Muscle of leg (tissue), 11 donors: Measurements from ENCODE around the gene ZBED2. TPM values are rescaled to one million over a fixed set of nuclear protein-coding genes. Genes with fewer than 3 reads are reported as not detected.

Experiments
- DNase-seq: peaks from one replicate; pipeline ENCODE4 v3.0.0; 2013
- H3K27ac ChIP-seq: one replicate; pipeline ENCODE4 v1.5.1; 2013; ENCODE audit warnings: mild to moderate bottlenecking, low read length, control low read depth
- H3K27me3 ChIP-seq: one replicate; pipeline ENCODE4 v1.6.1; 2013; ENCODE audit warnings: low read length; ENCODE audit not compliant: control insufficient read depth, insufficient read depth
- H3K36me3 ChIP-seq: one replicate; pipeline ENCODE4 v1.6.1; 2013; ENCODE audit warnings: low read length; ENCODE audit not compliant: control insufficient read depth, insufficient read depth
- H3K4me1 ChIP-seq: one replicate; pipeline ENCODE4 v1.6.1; 2013; ENCODE audit warnings: low read length; ENCODE audit not compliant: control insufficient read depth, insufficient read depth
- H3K4me3 ChIP-seq: one replicate; pipeline ENCODE4 v1.5.1; 2013; ENCODE audit warnings: low read length, control low read depth
- H3K9me3 ChIP-seq: replicated peaks from 2 replicates; pipeline ENCODE4 v1.6.1; 2013; ENCODE audit warnings: low read depth, low read length; ENCODE audit not compliant: control insufficient read depth
- WGBS: methylation state at CpG from one replicate; pipeline ENCODE4 v1.1.5; 2013; ENCODE audit warnings: missing lambda C conversion rate; ENCODE audit not compliant: insufficient coverage; 5-methylcytosine and 5-hydroxymethylcytosine counted together
- polyA plus RNA-seq, 8 donors: library from polyadenylated mRNA; unstranded; fragments of 120-200 nt; gene quantifications; one replicate each; pipeline versions ENCODE4 v1.2.1 to v1.2.3, GENCODE V29; 2013; ENCODE audit warnings: inconsistent platforms in 1 of 8, low replicate concordance in 1 of 8; ENCODE audit not compliant: insufficient read length in 8 of 8, insufficient read depth in 1 of 8
- total RNA-seq: library from RNA; stranded (reverse); fragments of 120-200 nt; gene quantifications from one replicate; pipeline ENCODE4 v1.2.4, GENCODE V29; 2013

The ZBED2 gene
- total and polyA plus RNA-seq, 9 donors = 0.07 TPM; not detected in 8

- Histone ChIP-seq H3K27ac (no peak overlapping the region), H3K4me3 (no peak overlapping the region), H3K36me3 (no peaks in the 10 kb centered on the region), H3K27me3 (no peaks in the 10 kb centered on the region), H3K4me1 (no peaks in the 10 kb centered on the region), H3K9me3 (no peaks in the 10 kb centered on the region)
- 92% methylated on average over 4 of the region's 5 CpGs for WGBS
- DNase-seq = no peak
Measured at GRCh38 chr3:111579495-111579894, 15.7 kb downstream of the ZBED2 start.

GRCh38 chr3:111578867-111579266 lies 16.3 kb downstream of the ZBED2 start:
- no peaks in the 10 kb centered on the region for H3K4me1 ChIP-seq
- H3K4me3 ChIP-seq = no peak overlapping the region
- H3K27me3 ChIP-seq = no peaks in the 10 kb centered on the region
- H3K36me3 ChIP-seq = no peaks in the 10 kb centered on the region
- H3K9me3 ChIP-seq = no peaks in the 10 kb centered on the region
- WGBS = 91% methylated on average over 4 of the region's 4 CpGs
- DNase-seq = no peak
- H3K27ac ChIP-seq = no peak overlapping the region

- Histone ChIP-seq H3K9me3 (no peaks in the 10 kb centered on the region), H3K4me3 (no peak overlapping the region), H3K27ac (no peak overlapping the region), H3K36me3 (no peaks in the 10 kb centered on the region), H3K27me3 (no peaks in the 10 kb centered on the region), H3K4me1 (no peaks in the 10 kb centered on the region)
- peak; percentile 18 for DNase-seq
- WGBS = no CpG with 5 or more reads among the region's 4 CpGs
Measured at GRCh38 chr3:111577798-111578685, 17.1 kb downstream of the ZBED2 start.

- Histone ChIP-seq H3K4me1 (no peaks in the 10 kb centered on the region), H3K4me3 (no peak overlapping the region), H3K27ac (no peak overlapping the region), H3K9me3 (no peaks in the 10 kb centered on the region), H3K36me3 (no peaks in the 10 kb centered on the region), H3K27me3 (no peaks in the 10 kb centered on the region)
- WGBS = 22% methylated on average over 1 of the region's 1 CpG
- no peak for DNase-seq
Measured at GRCh38 chr3:111577113-111577512, 18.0 kb downstream of the ZBED2 start.

- Histone ChIP-seq H3K36me3 (no peaks in the 10 kb centered on the region), H3K27ac (no peak overlapping the region), H3K9me3 (no peaks in the 10 kb centered on the region), H3K27me3 (no peaks in the 10 kb centered on the region), H3K4me3 (no peak overlapping the region), H3K4me1 (no peaks in the 10 kb centered on the region)
- WGBS = no CpG with 5 or more reads among the region's 6 CpGs
- no peak for DNase-seq
Measured at GRCh38 chr3:111571907-111572460, 23.2 kb downstream of the ZBED2 start.

GRCh38 chr3:111571282-111571681 lies 23.9 kb downstream of the ZBED2 start:
- Histone ChIP-seq H3K27me3 (no peaks in the 10 kb centered on the region), H3K36me3 (no peaks in the 10 kb centered on the region), H3K27ac (no peak overlapping the region), H3K4me1 (no peaks in the 10 kb centered on the region), H3K4me3 (no peak overlapping the region), H3K9me3 (no peaks in the 10 kb centered on the region)
- DNase-seq = no peak
- WGBS = no CpG with 5 or more reads among the region's 1 CpG

- H3K4me1 ChIP-seq = no peaks in the 10 kb centered on the region
- no peaks in the 10 kb centered on the region for H3K9me3 ChIP-seq
- no peak for DNase-seq
- no peaks in the 10 kb centered on the region for H3K36me3 ChIP-seq
- no peaks in the 10 kb centered on the region for H3K27me3 ChIP-seq
- 88% methylated on average over 9 of the region's 12 CpGs for WGBS
- no peak overlapping the region for H3K27ac ChIP-seq
- no peak overlapping the region for H3K4me3 ChIP-seq
Measured at GRCh38 chr3:111570404-111571030, 24.6 kb downstream of the ZBED2 start.

GRCh38 chr3:111568911-111569310 lies 26.2 kb downstream of the ZBED2 start:
- Histone ChIP-seq H3K4me1 (no peaks in the 10 kb centered on the region), H3K4me3 (no peak overlapping the region), H3K27me3 (no peaks in the 10 kb centered on the region), H3K36me3 (no peaks in the 10 kb centered on the region), H3K9me3 (no peaks in the 10 kb centered on the region), H3K27ac (no peak overlapping the region)
- no peak for DNase-seq

GRCh38 chr3:111568355-111568754 lies 26.8 kb downstream of the ZBED2 start:
- Histone ChIP-seq H3K27me3 (no peaks in the 10 kb centered on the region), H3K36me3 (no peaks in the 10 kb centered on the region), H3K4me3 (no peak overlapping the region), H3K27ac (no peak overlapping the region), H3K4me1 (no peaks in the 10 kb centered on the region), H3K9me3 (no peaks in the 10 kb centered on the region)
- no CpG with 5 or more reads among the region's 2 CpGs for whole genome bisulfite sequencing
- DNase-seq = no peak

GRCh38 chr3:111566844-111567243 lies 28.3 kb downstream of the ZBED2 start:
- no peaks in the 10 kb centered on the region for H3K4me1 ChIP-seq
- no CpG with 5 or more reads among the region's 2 CpGs for WGBS

More at GRCh38 chr3:111566844-111567243, 28.3 kb downstream of the ZBED2 start:
- no peak overlapping the region for H3K4me3 ChIP-seq
- no peak for DNase-seq
- H3K36me3 ChIP-seq = no peaks in the 10 kb centered on the region
- no peaks in the 10 kb centered on the region for H3K9me3 ChIP-seq
- no peaks in the 10 kb centered on the region for H3K27me3 ChIP-seq
- no peak overlapping the region for H3K27ac ChIP-seq
